GM19372 (cell line): ENCODE results near the gene SHPK.

Experiments
- ATAC-seq: cut with Tn5 transposase; IDR thresholded peaks from one replicate; pipeline ENCODE4 v1.9.1; 2021; ENCODE audit warnings: mild to moderate bottlenecking, low read depth, moderate library complexity; ENCODE audit not compliant: unreplicated experiment

Gene SHPK

DNA sequence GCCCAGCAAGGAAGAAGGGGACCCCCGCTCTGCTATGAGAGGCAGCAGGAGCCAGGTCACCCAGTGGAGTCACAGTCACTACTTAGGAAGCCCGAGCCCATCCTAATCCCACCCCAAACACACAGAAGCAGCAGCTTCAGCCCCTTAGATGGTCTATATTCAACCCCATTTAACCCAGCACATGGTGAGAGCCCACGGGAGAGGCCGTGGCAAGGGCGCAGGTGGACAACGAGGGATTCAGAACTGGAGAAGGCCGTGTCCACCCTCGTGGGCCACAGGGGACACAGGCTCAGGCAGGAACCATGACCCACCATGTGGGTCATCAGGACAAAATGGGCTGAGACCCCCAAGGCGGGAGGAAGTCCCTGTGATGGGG lies 76.8 kb downstream of the SHPK start:
- no peak for ATAC-seq

GRCh38 chr17:3558603-3559269 lies 77.3 kb downstream of the SHPK start:
- peak; percentile 61 for ATAC-seq
